RWPE2 (cell line): ENCODE data around the gene PTGR1.

Experiments used
- ATAC-seq: fragments of 200-7000 bp; cut with Tn5 transposase; 3 replicates; pipeline ENCODE4 v1.9.1; 2021; ENCODE audit warnings: low read depth
- DNase-seq: peaks from one replicate; pipeline ENCODE4 v3.0.0-alpha.2; 2020; ENCODE audit warnings: low spot score
- H3K27ac ChIP-seq: fragments of 450-650 bp; 2 replicates; pipeline ENCODE4 v1.5.1; 2017; ENCODE audit warnings: mild to moderate bottlenecking; ENCODE audit not compliant: poor library complexity, severe bottlenecking
- H3K27me3 ChIP-seq: fragments of 250-450 bp; sonication (Bioruptor Pico); 2 replicates; pipeline ENCODE4 v1.5.1; 2021; ENCODE audit warnings: mild to moderate bottlenecking, moderate library complexity; ENCODE audit not compliant: insufficient read depth, poor library complexity, severe bottlenecking
- H3K36me3 ChIP-seq: fragments of 250-450 bp; sonication (Bioruptor Pico); 2 replicates; pipeline ENCODE4 v1.5.1; 2020; ENCODE audit warnings: low read depth, mild to moderate bottlenecking, moderate library complexity
- H3K4me1 ChIP-seq: fragments of 250-450 bp; sonication (Bioruptor Pico); 2 replicates; pipeline ENCODE4 v1.5.1; 2021; ENCODE audit warnings: mild to moderate bottlenecking, moderate library complexity; ENCODE audit not compliant: insufficient read depth, poor library complexity, severe bottlenecking
- H3K4me3 ChIP-seq: fragments of 250-450 bp; sonication (Bioruptor Pico); 2 replicates; pipeline ENCODE4 v1.5.1; 2021; ENCODE audit warnings: mild to moderate bottlenecking, moderate library complexity; ENCODE audit not compliant: severe bottlenecking
- H3K9me3 ChIP-seq: fragments of 250-450 bp; sonication (Bioruptor Pico); 2 replicates; pipeline ENCODE4 v1.5.1; 2021; ENCODE audit warnings: mild to moderate bottlenecking, moderate library complexity; ENCODE audit not compliant: severe bottlenecking
- CTCF ChIP-seq: fragments of 450-650 bp; IDR thresholded peaks from one replicate; pipeline ENCODE4 v1.5.1; 2017; ENCODE audit warnings: mild to moderate bottlenecking, moderate library complexity; ENCODE audit not compliant: poor library complexity, severe bottlenecking

PTGR1 gene

GRCh38 chr9:111604054-111604615 lies 4.7 kb upstream of the PTGR1 start:
- no peak for DNase-seq
- TF ChIP-seq CTCF: no peak
- peaks cover 4% of the 10 kb centered on the region for H3K4me1 ChIP-seq
- no peaks in the 10 kb centered on the region for H3K9me3 ChIP-seq
- no peak overlapping the region for H3K27ac ChIP-seq
- H3K27me3 ChIP-seq: no peaks in the 10 kb centered on the region
- ATAC-seq: no peak
- no peaks in the 10 kb centered on the region for H3K36me3 ChIP-seq
- H3K4me3 ChIP-seq: no peak overlapping the region

DNA sequence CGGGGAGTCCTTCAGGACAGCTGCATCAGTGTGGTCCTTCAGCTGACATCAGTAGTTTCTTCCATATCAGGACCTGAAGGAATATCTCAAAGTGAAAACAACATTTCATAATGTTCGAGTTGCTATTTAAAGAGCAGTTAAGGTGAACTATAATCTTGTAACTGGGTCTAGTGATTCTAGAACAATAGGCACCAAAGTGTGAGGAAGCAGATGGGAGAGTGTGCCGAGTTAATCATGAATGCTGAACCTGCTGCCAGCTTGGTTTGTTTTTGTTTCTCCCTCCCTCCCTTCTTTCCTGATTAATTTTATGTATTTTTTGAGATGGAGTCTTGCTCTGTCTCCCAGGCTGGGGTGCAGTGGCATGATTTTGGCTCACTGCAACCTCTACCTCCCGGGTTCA lies 3.6 kb upstream of the PTGR1 start:
- H3K9me3 ChIP-seq: no peaks in the 10 kb centered on the region
- TF ChIP-seq CTCF: no peak
- no peak for ATAC-seq
- H3K4me1 ChIP-seq: peaks cover 4% of the 10 kb centered on the region
- H3K27me3 ChIP-seq: no peaks in the 10 kb centered on the region
- no peak for DNase-seq
- H3K4me3 ChIP-seq: no peak overlapping the region
- no peak overlapping the region for H3K27ac ChIP-seq
- H3K36me3 ChIP-seq: no peaks in the 10 kb centered on the region

DNA sequence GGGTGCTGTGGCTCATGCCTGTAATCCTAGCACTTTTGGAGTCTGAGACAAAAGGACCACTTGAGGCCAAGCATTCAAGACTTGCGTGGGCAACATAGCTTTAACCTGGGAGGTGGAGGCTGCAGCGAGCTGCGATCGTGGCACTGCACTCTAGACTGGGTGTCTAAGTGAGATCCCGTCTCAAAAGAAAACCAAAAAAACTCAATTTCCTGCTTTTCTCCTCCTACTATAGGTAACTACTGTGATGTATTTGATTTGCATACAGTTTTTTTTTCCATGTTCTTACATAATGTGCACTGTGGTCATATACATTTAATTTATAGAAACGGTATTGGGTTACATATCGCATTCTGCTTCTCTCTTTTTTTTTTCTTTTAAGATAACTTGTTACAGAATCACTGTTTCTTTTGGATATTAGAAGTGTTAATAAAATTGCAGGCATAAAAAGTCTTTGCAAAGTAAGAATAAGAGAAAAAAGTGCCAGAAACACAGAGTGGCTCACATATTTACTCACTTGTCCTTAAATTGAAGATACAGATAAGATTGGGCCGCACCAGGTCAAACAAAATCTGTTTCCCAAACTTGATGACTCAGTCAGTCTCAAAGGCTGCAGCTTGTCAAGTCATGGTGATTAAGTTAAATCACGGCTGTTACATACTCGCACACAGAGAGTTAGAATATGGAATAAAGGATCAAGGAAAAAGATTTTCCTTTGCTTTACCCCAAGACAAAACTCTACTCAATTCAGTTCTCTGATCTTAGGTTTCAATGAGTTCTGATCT lies 2.0 kb upstream of the PTGR1 start:
- H3K27ac ChIP-seq: no peak overlapping the region
- peaks cover 7% of the 10 kb centered on the region for H3K4me1 ChIP-seq
- ATAC-seq (no peak), DNase-seq (no peak)
- H3K4me3 ChIP-seq: no peak overlapping the region
- H3K27me3 ChIP-seq: no peaks in the 10 kb centered on the region
- no peak for TF ChIP-seq CTCF
- H3K36me3 ChIP-seq: peaks cover 11% of the 10 kb centered on the region
- H3K9me3 ChIP-seq: no peaks in the 10 kb centered on the region

- Histone ChIP-seq H3K4me1 (peaks cover 7% of the 10 kb centered on the region), H3K27me3 (no peaks in the 10 kb centered on the region), H3K4me3 (peak overlapping the region; percentile 50), H3K9me3 (no peaks in the 10 kb centered on the region), H3K27ac (peak overlapping the region; percentile 56), H3K36me3 (peaks cover 26% of the 10 kb centered on the region)
- TF ChIP-seq CTCF: no peak
- ATAC-seq (no peak), DNase-seq (peak; percentile 45)
Observed at GRCh38 chr9:111599955-111600343, 502 bp upstream of the PTGR1 start.

DNA sequence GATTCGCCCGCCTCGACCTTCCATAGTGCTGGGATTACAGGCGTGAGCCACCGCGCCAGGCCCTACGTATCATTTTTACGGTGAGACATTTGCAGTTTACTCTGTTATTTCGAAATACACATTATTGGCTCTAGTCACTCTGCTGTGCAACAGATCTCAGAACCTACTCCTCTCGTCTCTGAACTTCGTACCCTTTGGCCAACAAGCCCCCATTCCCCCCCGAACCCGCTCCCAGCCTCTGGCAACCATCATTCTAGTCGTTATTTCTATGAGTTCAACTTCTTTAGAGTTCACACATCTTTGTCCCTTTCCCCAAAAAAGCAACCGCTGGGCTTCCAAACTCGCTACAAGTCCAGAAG lies 735 bp downstream of the PTGR1 start:
- no peaks in the 10 kb centered on the region for H3K9me3 ChIP-seq
- peaks cover 7% of the 10 kb centered on the region for H3K4me1 ChIP-seq
- peaks cover 28% of the 10 kb centered on the region for H3K36me3 ChIP-seq
- peak overlapping the region; percentile 56 for H3K27ac ChIP-seq
- ATAC-seq: peak; percentile 37
- H3K4me3 ChIP-seq: peak overlapping the region; percentile 50
- TF ChIP-seq CTCF: no peak
- DNase-seq: no peak
- H3K27me3 ChIP-seq: no peaks in the 10 kb centered on the region
